ENCODE results near the gene CACNA1D.

CACNA1D gene

GRCh38 chr3:53815067-53815466 lies 320.7 kb downstream of the CACNA1D start:
- no peak overlapping the region for H2BK12ac ChIP-seq (ENCODE audit: low read length)
- no peak overlapping the region for H2BK120ac ChIP-seq (ENCODE audit: low read depth, low read length)
- H4K91ac ChIP-seq (ENCODE audit: low read depth, low read length, poor library complexity), result no peak overlapping the region
- WGBS, 2 donors (ENCODE audit: extremely low coverage in 2 of 2, insufficient read length in 2 of 2, insufficient replicate concordance in 1 of 2), result no CpG with 5 or more reads among the region's 4 CpGs
- no peak overlapping the region for H3K18ac ChIP-seq (ENCODE audit: low read length)
- H3K9me3 ChIP-seq (replicated peaks in 1 of 2; ENCODE audit: control insufficient read depth in 2 of 2, insufficient read depth in 1 of 2, low read depth in 1 of 2, low read length in 2 of 2), result no peaks in the 10 kb centered on the region
- no peak overlapping the region for H2AK5ac ChIP-seq (ENCODE audit: low read depth, low read length)
- no peak overlapping the region for H2AFZ ChIP-seq (ENCODE audit: low read length)
- H3K27me3 ChIP-seq (ENCODE audit: control insufficient read depth in 3 of 3, insufficient read depth in 3 of 3, low read depth in 1 of 3, low read length in 3 of 3), result no peaks in the 10 kb centered on the region
- H3K4me1 ChIP-seq (ENCODE audit: control insufficient read depth in 2 of 2, insufficient read depth in 1 of 2, low read depth in 1 of 2, low read length in 2 of 2), result no peaks in the 10 kb centered on the region
- H3K9ac ChIP-seq (ENCODE audit: low read depth, low read length, poor library complexity), result no peak overlapping the region
- H3K27ac ChIP-seq (replicated peaks; ENCODE audit: low read length), result no peak overlapping the region
- no peak overlapping the region for H2BK15ac ChIP-seq (ENCODE audit: low read length)
- H3K4ac ChIP-seq (ENCODE audit: low read length), result no peak overlapping the region
- DNase-seq (ENCODE audit: low spot score), result no peak
- H3K23ac ChIP-seq (ENCODE audit: low read depth, low read length, poor library complexity), result no peak overlapping the region
- no peak overlapping the region for H4K8ac ChIP-seq (ENCODE audit: low read depth, low read length)
- H2BK5ac ChIP-seq (ENCODE audit: low read length), result no peak overlapping the region
- H3K14ac ChIP-seq (ENCODE audit: low read length), result no peak overlapping the region
- no peak overlapping the region for H3K4me3 ChIP-seq (ENCODE audit: low read length in 2 of 2)
- H3K36me3 ChIP-seq (replicated peaks in 1 of 2; ENCODE audit: control insufficient read depth in 2 of 2, insufficient read depth in 2 of 2, low read length in 2 of 2), result peaks cover 5 to 31% of the 10 kb centered on the region in 2 donors
- no peak overlapping the region for H3K4me2 ChIP-seq (ENCODE audit: insufficient read depth, low read length, poor library complexity, severe bottlenecking)
- H3K79me1 ChIP-seq (ENCODE audit: low read depth, low read length), result no peaks in the 10 kb centered on the region

- Histone ChIP-seq H2BK120ac (ENCODE audit: low read depth, low read length) (no peak overlapping the region), H3K14ac (ENCODE audit: low read length) (no peak overlapping the region)
These were observed 321.2 kb downstream of the CACNA1D start for GRCh38 chr3:53815651-53816050.

GRCh38 chr3:53816425-53816824 lies 322.0 kb downstream of the CACNA1D start:
- H2BK120ac ChIP-seq (ENCODE audit: low read depth, low read length), result no peak overlapping the region
- no peak overlapping the region for H2AFZ ChIP-seq (ENCODE audit: low read length)
- no peak overlapping the region for H3K18ac ChIP-seq (ENCODE audit: low read length)
- H4K91ac ChIP-seq (ENCODE audit: low read depth, low read length, poor library complexity), result no peak overlapping the region
- H3K9me3 ChIP-seq (replicated peaks in 1 of 2; ENCODE audit: control insufficient read depth in 2 of 2, insufficient read depth in 1 of 2, low read depth in 1 of 2, low read length in 2 of 2), result no peaks in the 10 kb centered on the region
- no peaks in the 10 kb centered on the region for H3K4me1 ChIP-seq (ENCODE audit: control insufficient read depth in 2 of 2, insufficient read depth in 1 of 2, low read depth in 1 of 2, low read length in 2 of 2)
- H3K36me3 ChIP-seq (replicated peaks in 1 of 2; ENCODE audit: control insufficient read depth in 2 of 2, insufficient read depth in 2 of 2, low read length in 2 of 2), result peaks cover 7 to 33% of the 10 kb centered on the region in 2 donors
- H3K27ac ChIP-seq (replicated peaks; ENCODE audit: low read length), result no peak overlapping the region
- H3K4ac ChIP-seq (ENCODE audit: low read length), result no peak overlapping the region
- H2BK5ac ChIP-seq (ENCODE audit: low read length), result no peak overlapping the region
- no peak overlapping the region for H4K8ac ChIP-seq (ENCODE audit: low read depth, low read length)
- no peak overlapping the region for H3K9ac ChIP-seq (ENCODE audit: low read depth, low read length, poor library complexity)
- H3K79me1 ChIP-seq (ENCODE audit: low read depth, low read length), result no peaks in the 10 kb centered on the region
- no peak for DNase-seq (ENCODE audit: low spot score)
- H3K4me3 ChIP-seq (ENCODE audit: low read length in 2 of 2), result no peak overlapping the region
- H2BK12ac ChIP-seq (ENCODE audit: low read length), result no peak overlapping the region
- H3K27me3 ChIP-seq (ENCODE audit: control insufficient read depth in 3 of 3, insufficient read depth in 3 of 3, low read depth in 1 of 3, low read length in 3 of 3), result no peaks in the 10 kb centered on the region
- H3K23ac ChIP-seq (ENCODE audit: low read depth, low read length, poor library complexity), result no peak overlapping the region
- no CpG with 5 or more reads among the region's 4 CpGs for WGBS, 2 donors (ENCODE audit: extremely low coverage in 2 of 2, insufficient read length in 2 of 2, insufficient replicate concordance in 1 of 2)
- H3K14ac ChIP-seq (ENCODE audit: low read length), result no peak overlapping the region
- no peak overlapping the region for H3K4me2 ChIP-seq (ENCODE audit: insufficient read depth, low read length, poor library complexity, severe bottlenecking)
- no peak overlapping the region for H2BK15ac ChIP-seq (ENCODE audit: low read length)
- H2AK5ac ChIP-seq (ENCODE audit: low read depth, low read length), result no peak overlapping the region

More at GRCh38 chr3:53815651-53816050, 321.2 kb downstream of the CACNA1D start:
- H3K4me2 ChIP-seq (ENCODE audit: insufficient read depth, low read length, poor library complexity, severe bottlenecking), result no peak overlapping the region
- H3K27ac ChIP-seq (replicated peaks; ENCODE audit: low read length), result no peak overlapping the region
- H2BK5ac ChIP-seq (ENCODE audit: low read length), result no peak overlapping the region
- no peaks in the 10 kb centered on the region for H3K27me3 ChIP-seq (ENCODE audit: control insufficient read depth in 3 of 3, insufficient read depth in 3 of 3, low read depth in 1 of 3, low read length in 3 of 3)
- no peak overlapping the region for H2BK15ac ChIP-seq (ENCODE audit: low read length)
- H3K9me3 ChIP-seq (replicated peaks in 1 of 2; ENCODE audit: control insufficient read depth in 2 of 2, insufficient read depth in 1 of 2, low read depth in 1 of 2, low read length in 2 of 2), result no peaks in the 10 kb centered on the region
- no peak overlapping the region for H2AFZ ChIP-seq (ENCODE audit: low read length)
- H3K4me3 ChIP-seq (ENCODE audit: low read length in 2 of 2), result no peak overlapping the region
- H3K23ac ChIP-seq (ENCODE audit: low read depth, low read length, poor library complexity), result no peak overlapping the region
- H3K4ac ChIP-seq (ENCODE audit: low read length), result no peak overlapping the region
- H2AK5ac ChIP-seq (ENCODE audit: low read depth, low read length), result no peak overlapping the region
- H3K9ac ChIP-seq (ENCODE audit: low read depth, low read length, poor library complexity), result no peak overlapping the region
- H2BK12ac ChIP-seq (ENCODE audit: low read length), result no peak overlapping the region
- H3K36me3 ChIP-seq (replicated peaks in 1 of 2; ENCODE audit: control insufficient read depth in 2 of 2, insufficient read depth in 2 of 2, low read length in 2 of 2), result peaks cover 7 to 33% of the 10 kb centered on the region in 2 donors
- H3K79me1 ChIP-seq (ENCODE audit: low read depth, low read length), result no peaks in the 10 kb centered on the region
- H3K18ac ChIP-seq (ENCODE audit: low read length), result no peak overlapping the region
- H3K4me1 ChIP-seq (ENCODE audit: control insufficient read depth in 2 of 2, insufficient read depth in 1 of 2, low read depth in 1 of 2, low read length in 2 of 2), result no peaks in the 10 kb centered on the region
- no peak overlapping the region for H4K8ac ChIP-seq (ENCODE audit: low read depth, low read length)
- no peak overlapping the region for H4K91ac ChIP-seq (ENCODE audit: low read depth, low read length, poor library complexity)
- no peak for DNase-seq (ENCODE audit: low spot score)
- WGBS, 2 donors (ENCODE audit: extremely low coverage in 2 of 2, insufficient read length in 2 of 2, insufficient replicate concordance in 1 of 2), result no CpG with 5 or more reads among the region's 7 CpGs

- Histone ChIP-seq H3K4ac (ENCODE audit: low read length) (no peak overlapping the region), H3K79me1 (ENCODE audit: low read depth, low read length) (no peaks in the 10 kb centered on the region), H3K9me3 (replicated peaks in 1 of 2; ENCODE audit: control insufficient read depth in 2 of 2, insufficient read depth in 1 of 2, low read depth in 1 of 2, low read length in 2 of 2) (no peaks in the 10 kb centered on the region), H3K14ac (ENCODE audit: low read length) (no peak overlapping the region), H3K27me3 (ENCODE audit: control insufficient read depth in 3 of 3, insufficient read depth in 3 of 3, low read depth in 1 of 3, low read length in 3 of 3) (no peaks in the 10 kb centered on the region), H3K4me3 (ENCODE audit: low read length in 2 of 2) (no peak overlapping the region), H4K91ac (ENCODE audit: low read depth, low read length, poor library complexity) (no peak overlapping the region), H2BK15ac (ENCODE audit: low read length) (no peak overlapping the region), H3K18ac (ENCODE audit: low read length) (no peak overlapping the region), H2AFZ (ENCODE audit: low read length) (no peak overlapping the region), H3K36me3 (replicated peaks in 1 of 2; ENCODE audit: control insufficient read depth in 2 of 2, insufficient read depth in 2 of 2, low read length in 2 of 2) (peaks cover 7 to 33% of the 10 kb centered on the region in 2 donors), H2BK12ac (ENCODE audit: low read length) (no peak overlapping the region), H3K4me1 (ENCODE audit: control insufficient read depth in 2 of 2, insufficient read depth in 1 of 2, low read depth in 1 of 2, low read length in 2 of 2) (no peaks in the 10 kb centered on the region), H2BK120ac (ENCODE audit: low read depth, low read length) (no peak overlapping the region), H3K27ac (replicated peaks; ENCODE audit: low read length) (no peak overlapping the region), H4K8ac (ENCODE audit: low read depth, low read length) (no peak overlapping the region), H3K9ac (ENCODE audit: low read depth, low read length, poor library complexity) (no peak overlapping the region), H2BK5ac (ENCODE audit: low read length) (no peak overlapping the region), H3K4me2 (ENCODE audit: insufficient read depth, low read length, poor library complexity, severe bottlenecking) (no peak overlapping the region), H2AK5ac (ENCODE audit: low read depth, low read length) (no peak overlapping the region), H3K23ac (ENCODE audit: low read depth, low read length, poor library complexity) (no peak overlapping the region)
- WGBS, 2 donors (ENCODE audit: extremely low coverage in 2 of 2, insufficient read length in 2 of 2, insufficient replicate concordance in 1 of 2), result no CpG with 5 or more reads among the region's 6 CpGs
- no peak for DNase-seq (ENCODE audit: low spot score)
These were observed 322.8 kb downstream of the CACNA1D start for GRCh38 chr3:53817211-53817610.

All from neuronal stem cell (in vitro differentiated cells).